ENCODE data around the gene SERF2. TPM values are rescaled to one million over a fixed set of nuclear protein-coding genes. Genes with fewer than 3 reads are reported as not detected.
"Not testable (repeated sequence)": the region's sequence is repeated elsewhere in the genome, so short reads cannot be mapped to it uniquely, and the experiment has no call there.

SERF2 gene
- total RNA-seq, 3 donors from 2014 or later (not counting 1 experiment from before 2014, with no cell fraction given), result 476 to 551 (median 526) TPM

GRCh38 chr15:43800286-43801141 lies 8.4 kb downstream of the SERF2 start, which contains the start of gene HYPK:
Gene HYPK, plus strand, starts transcription at chr15:43800599. Its CDS starts 24 bp downstream, at chr15:43800623.
- Histone ChIP-seq H3K27ac (ENCODE audit: low read length) (peak within 1 kb of the TSS; percentile 90), H3K27me3 (ENCODE audit: control insufficient read depth, insufficient read depth, low read length) (no peaks in the 10 kb centered on the region), H3K36me3 (ENCODE audit: control insufficient read depth, insufficient read depth, low read length) (peaks cover 45% of the 10 kb centered on the region), H3K4me1 (ENCODE audit: control insufficient read depth, insufficient read depth, low read length) (peaks cover 20% of the 10 kb centered on the region), H3K9me3 (ENCODE audit: control insufficient read depth, insufficient read depth, low read length) (no peaks in the 10 kb centered on the region), H3K4me3 (ENCODE audit: low read length) (peak within 1 kb of the TSS; percentile 90)
- peaks cover 40 to 49% of the 10 kb centered on the region in 2 donors for H3K4me1 Mint-ChIP-seq
- peak within 1 kb of the TSS; percentile 98 for H3K4me3 Mint-ChIP-seq
- ATAC-seq (peak; percentile 98 to 99 (median 99)), DNase-seq (peak; percentile 89 to 96)
- peak within 1 kb of the TSS; percentile 92 to 96 for H3K27ac Mint-ChIP-seq
- WGBS (ENCODE audit: insufficient coverage), result 9% methylated on average over 44 of the region's 44 CpGs
- peaks cover 3% of the 10 kb centered on the region for H3K36me3 Mint-ChIP-seq
- H3K27me3 Mint-ChIP-seq (ENCODE audit: low read depth in 2 of 2), result no peaks in the 10 kb centered on the region
- intact Hi-C loops (cut with micrococcal nuclease), result loop anchor here (1.0 kb wide), 2 partner anchors 8 to 24 kb away; partner anchors contain the start of genes MFAP1 and SERF2
- no peak for TF ChIP-seq CTCF (IDR thresholded peaks at IDR 0.05)
- H3K9me3 Mint-ChIP-seq, result no peaks in the 10 kb centered on the region

- intact Hi-C loops (cut with micrococcal nuclease); H3K27me3 Mint-ChIP-seq (ENCODE audit: low read depth in 2 of 2); H3K27ac Mint-ChIP-seq; H3K9me3 ChIP-seq (ENCODE audit: control insufficient read depth, insufficient read depth, low read length); DNase-seq; H3K27ac ChIP-seq (ENCODE audit: low read length); H3K4me3 ChIP-seq (ENCODE audit: low read length); H3K4me3 Mint-ChIP-seq; H3K9me3 Mint-ChIP-seq; H3K27me3 ChIP-seq (ENCODE audit: control insufficient read depth, insufficient read depth, low read length); ATAC-seq: not testable (repeated sequence)
- Histone ChIP-seq H3K4me1 (ENCODE audit: control insufficient read depth, insufficient read depth, low read length) (peaks cover 20% of the 10 kb centered on the region), H3K36me3 (ENCODE audit: control insufficient read depth, insufficient read depth, low read length) (peaks cover 43% of the 10 kb centered on the region)
- peaks cover 14% of the 10 kb centered on the region for H3K36me3 Mint-ChIP-seq
- 95% methylated on average over 4 of the region's 7 CpGs for WGBS (ENCODE audit: insufficient coverage)
- H3K4me1 Mint-ChIP-seq, result peaks cover 28 to 33% of the 10 kb centered on the region in 2 donors
Observed at GRCh38 chr15:43802676-43803075, 10.6 kb downstream of the SERF2 start.

DNA sequence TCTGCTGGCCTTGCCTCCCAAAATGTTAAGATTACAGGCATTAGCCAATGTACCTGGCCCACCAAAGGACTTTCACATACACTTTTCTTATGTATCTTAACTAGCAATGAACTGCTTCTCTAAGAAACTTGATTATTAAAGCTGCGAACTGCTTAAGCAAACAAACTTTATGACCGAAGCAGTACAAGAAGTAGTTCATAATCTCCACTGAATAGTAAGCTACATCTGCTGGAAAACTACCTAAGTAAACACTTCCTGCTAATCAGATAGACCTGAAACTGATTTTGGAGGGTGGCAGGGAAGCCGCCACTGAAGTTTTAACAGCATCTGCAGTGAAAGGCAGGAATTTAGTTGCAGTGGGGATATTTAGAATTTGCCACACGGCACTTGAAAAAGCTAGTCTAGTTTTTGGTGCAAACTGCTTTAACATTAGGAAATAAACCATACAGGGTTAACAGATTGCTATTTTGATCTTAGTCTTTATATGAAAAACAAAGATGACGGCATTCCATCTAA lies 16.4 kb downstream of the SERF2 start:
- Mint-ChIP-seq H3K27me3 (ENCODE audit: low read depth in 2 of 2) (no peaks in the 10 kb centered on the region), H3K4me1 (peaks cover 0 to 5% of the 10 kb centered on the region in 2 donors), H3K4me3 (no peak overlapping the region), H3K27ac (no peak overlapping the region), H3K36me3 (peaks cover 23% of the 10 kb centered on the region), H3K9me3 (no peaks in the 10 kb centered on the region)
- Histone ChIP-seq H3K9me3 (ENCODE audit: control insufficient read depth, insufficient read depth, low read length) (no peaks in the 10 kb centered on the region), H3K36me3 (ENCODE audit: control insufficient read depth, insufficient read depth, low read length) (peaks cover 78% of the 10 kb centered on the region), H3K27ac (ENCODE audit: low read length) (peak overlapping the region; percentile 75), H3K4me1 (ENCODE audit: control insufficient read depth, insufficient read depth, low read length) (peaks cover 3% of the 10 kb centered on the region), H3K4me3 (ENCODE audit: low read length) (no peak overlapping the region), H3K27me3 (ENCODE audit: control insufficient read depth, insufficient read depth, low read length) (no peaks in the 10 kb centered on the region)
- TF ChIP-seq CTCF (IDR thresholded peaks at IDR 0.05), result no peak
- DNase-seq, result no peak
- ATAC-seq, result no peak
- 96% methylated on average over 3 of the region's 5 CpGs for WGBS (ENCODE audit: insufficient coverage)
- intact Hi-C loops (cut with micrococcal nuclease), result no loop called here

DNA sequence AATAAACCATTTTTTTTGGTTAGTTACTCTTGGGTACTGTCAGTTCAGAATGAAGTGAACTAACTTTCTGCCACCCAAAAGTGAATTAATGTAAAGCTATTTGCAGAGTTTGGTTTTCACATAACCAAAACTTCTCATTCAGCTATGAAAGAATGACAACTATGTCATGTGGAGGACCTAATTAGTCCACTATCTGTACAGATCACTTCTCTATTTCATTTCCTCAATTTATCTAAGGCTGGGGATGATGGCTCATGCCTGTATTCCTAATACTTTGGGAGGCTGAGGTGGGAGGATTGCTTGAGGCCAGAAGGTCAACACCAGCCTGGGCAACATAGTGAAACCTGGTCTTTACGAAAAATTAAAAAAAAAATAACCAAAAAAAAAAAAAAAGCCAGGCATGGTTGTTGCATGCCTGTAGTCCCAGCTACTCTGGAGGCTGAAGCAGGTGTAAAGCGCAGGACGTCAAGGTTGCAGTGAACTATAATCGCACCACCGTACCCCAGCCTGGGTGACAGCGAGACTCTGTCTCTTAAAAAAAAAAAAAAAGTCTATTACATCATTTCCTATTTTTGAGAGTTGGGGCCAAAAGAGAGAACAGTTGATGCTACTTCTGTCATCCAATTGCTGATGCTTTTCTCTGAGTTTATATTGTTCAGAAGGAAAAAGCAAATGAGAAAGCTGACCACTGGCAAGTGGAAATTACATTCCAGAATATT lies 17.0 kb downstream of the SERF2 start:
- 78% methylated on average over 6 of the region's 6 CpGs for WGBS (ENCODE audit: insufficient coverage)
- H3K4me1 ChIP-seq (ENCODE audit: control insufficient read depth, insufficient read depth, low read length), result peaks cover 3% of the 10 kb centered on the region
- Mint-ChIP-seq H3K27me3 (ENCODE audit: low read depth in 2 of 2) (no peaks in the 10 kb centered on the region), H3K9me3 (no peaks in the 10 kb centered on the region), H3K27ac (no peak overlapping the region), H3K36me3 (peaks cover 23% of the 10 kb centered on the region), H3K4me1 (peaks cover 0 to 5% of the 10 kb centered on the region in 2 donors), H3K4me3 (no peak overlapping the region)
- peaks cover 80% of the 10 kb centered on the region for H3K36me3 ChIP-seq (ENCODE audit: control insufficient read depth, insufficient read depth, low read length)
- no peak overlapping the region for H3K4me3 ChIP-seq (ENCODE audit: low read length)
- ATAC-seq (no peak), DNase-seq (no peak)
- TF ChIP-seq CTCF (IDR thresholded peaks at IDR 0.05), result no peak
- H3K27me3 ChIP-seq (ENCODE audit: control insufficient read depth, insufficient read depth, low read length), result no peaks in the 10 kb centered on the region
- peak overlapping the region; percentile 75 for H3K27ac ChIP-seq (ENCODE audit: low read length)
- intact Hi-C loops (cut with micrococcal nuclease), result no loop called here
- no peaks in the 10 kb centered on the region for H3K9me3 ChIP-seq (ENCODE audit: control insufficient read depth, insufficient read depth, low read length)

- H3K27ac Mint-ChIP-seq, result peak overlapping the region in 1 of 2 donors; percentile 25
- H3K36me3 ChIP-seq (ENCODE audit: control insufficient read depth, insufficient read depth, low read length), result peaks cover 63% of the 10 kb centered on the region
- intact Hi-C loops (cut with micrococcal nuclease), result not testable (repeated sequence)
Observed at GRCh38 chr15:43815064-43815463, 22.9 kb downstream of the SERF2 start.

More at GRCh38 chr15:43815064-43815463, 22.9 kb downstream of the SERF2 start:
- not testable (repeated sequence) for H3K9me3 Mint-ChIP-seq; H3K4me3 ChIP-seq (ENCODE audit: low read length); H3K4me1 Mint-ChIP-seq; ATAC-seq; H3K9me3 ChIP-seq (ENCODE audit: control insufficient read depth, insufficient read depth, low read length); H3K27me3 Mint-ChIP-seq (ENCODE audit: low read depth in 2 of 2); H3K4me1 ChIP-seq (ENCODE audit: control insufficient read depth, insufficient read depth, low read length); H3K27me3 ChIP-seq (ENCODE audit: control insufficient read depth, insufficient read depth, low read length); H3K27ac ChIP-seq (ENCODE audit: low read length); H3K4me3 Mint-ChIP-seq; DNase-seq
- peaks cover 20% of the 10 kb centered on the region for H3K36me3 Mint-ChIP-seq
- 97% methylated on average over 5 of the region's 5 CpGs for WGBS (ENCODE audit: insufficient coverage)
